ENCODE data around the gene TRIM31. TPM values are rescaled to one million over a fixed set of nuclear protein-coding genes. Genes with fewer than 3 reads are reported as not detected.
A peak's percentile ranks its signal among the peaks of the same experiment; 100 is the strongest.

TRIM31 gene
- total RNA-seq, 2 experiments from 2014 or later = not detected

- peak; percentile 38 for DNase-seq (ENCODE audit: low spot score)
- H3K4me1 ChIP-seq (ENCODE audit: insufficient read depth, low read length, poor library complexity, severe bottlenecking) = peaks cover 16% of the 10 kb centered on the region
- H2AFZ ChIP-seq (ENCODE audit: low read length) = peak overlapping the region; percentile 33; the same call in 1 of the 2 replicates
- intact Hi-C loops (cut with micrococcal nuclease; ENCODE audit: unreplicated experiment) = loop anchor here (2.0 kb wide), 1 partner anchor 69 kb away; no protein-coding TSS in a partner anchor
- TF ChIP-seq EZH2phosphoT487 (IDR thresholded peaks at IDR 0.05; ENCODE audit: borderline replicate concordance, low read depth, low read length) = no peak
- no peak for TF ChIP-seq CTCF (conservative IDR thresholded peaks at IDR 0.05; ENCODE audit: low read length)
- no peaks in the 10 kb centered on the region for H3K9me3 ChIP-seq (ENCODE audit: low read length)
- no peaks in the 10 kb centered on the region for H3K79me2 ChIP-seq (ENCODE audit: insufficient read depth, low read depth, low read length)
- no peak overlapping the region for H3K27ac ChIP-seq (ENCODE audit: low read depth, low read length, poor library complexity, severe bottlenecking)
- no peaks in the 10 kb centered on the region for H4K20me1 ChIP-seq (ENCODE audit: insufficient read depth, low read length)
- peak overlapping the region; percentile 60; the same call in 1 of the 2 replicates for H3K4me2 ChIP-seq (ENCODE audit: low read length)
- no TSS peak for BruUV-seq (replicated peaks)
- no peak overlapping the region for H3K4me3 ChIP-seq (ENCODE audit: low read depth, low read length, poor library complexity, severe bottlenecking)
- no peaks in the 10 kb centered on the region for H3K36me3 ChIP-seq (ENCODE audit: insufficient read depth, low read length)
- no peaks in the 10 kb centered on the region for H3K9me2 ChIP-seq (ENCODE audit: insufficient read depth, low read length)
- ChIA-PET CTCF (ENCODE audit: unreplicated experiment) (no interaction called here), POLR2A (interaction anchor here (0.7 to 1.4 kb wide), 2 partner anchors 35 to 92 kb away, joined by 3 read pairs; partner anchors contain the start of gene PPP1R11)
Observed at GRCh38 chr6:30101444-30102413, 11.2 kb downstream of the TRIM31 start.

GRCh38 chr6:30100585-30101443, 12.1 kb downstream of the TRIM31 start:
- no peak for TF ChIP-seq EZH2phosphoT487 (IDR thresholded peaks at IDR 0.05; ENCODE audit: borderline replicate concordance, low read depth, low read length)
- TF ChIP-seq CTCF (conservative IDR thresholded peaks at IDR 0.05; ENCODE audit: low read length) = no peak
- Histone ChIP-seq H3K4me2 (ENCODE audit: low read length) (peak overlapping the region; percentile 60; the same call in 1 of the 2 replicates), H4K20me1 (ENCODE audit: insufficient read depth, low read length) (no peaks in the 10 kb centered on the region), H3K36me3 (ENCODE audit: insufficient read depth, low read length) (no peaks in the 10 kb centered on the region), H3K9me3 (ENCODE audit: low read length) (no peaks in the 10 kb centered on the region), H3K27ac (ENCODE audit: low read depth, low read length, poor library complexity, severe bottlenecking) (no peak overlapping the region), H3K79me2 (ENCODE audit: insufficient read depth, low read depth, low read length) (no peaks in the 10 kb centered on the region), H3K9me2 (ENCODE audit: insufficient read depth, low read length) (no peaks in the 10 kb centered on the region), H3K4me3 (ENCODE audit: low read depth, low read length, poor library complexity, severe bottlenecking) (no peak overlapping the region), H3K4me1 (ENCODE audit: insufficient read depth, low read length, poor library complexity, severe bottlenecking) (peaks cover 16% of the 10 kb centered on the region), H2AFZ (ENCODE audit: low read length) (no peak overlapping the region)
- no peak for DNase-seq (ENCODE audit: low spot score)
- BruUV-seq (replicated peaks) = no TSS peak
- POLR2A ChIA-PET = interaction anchor here (1.4 kb wide), 1 partner anchor 34 kb away, joined by 3 read pairs; the partner anchor contains the start of gene PPP1R11
- intact Hi-C loops (cut with micrococcal nuclease; ENCODE audit: unreplicated experiment) = no loop called here
- CTCF ChIA-PET (ENCODE audit: unreplicated experiment) = no interaction called here

Measured in OCI-LY7 (cell line).